ENCODE measurements around the gene SLC25A26.

Gene SLC25A26

DNA sequence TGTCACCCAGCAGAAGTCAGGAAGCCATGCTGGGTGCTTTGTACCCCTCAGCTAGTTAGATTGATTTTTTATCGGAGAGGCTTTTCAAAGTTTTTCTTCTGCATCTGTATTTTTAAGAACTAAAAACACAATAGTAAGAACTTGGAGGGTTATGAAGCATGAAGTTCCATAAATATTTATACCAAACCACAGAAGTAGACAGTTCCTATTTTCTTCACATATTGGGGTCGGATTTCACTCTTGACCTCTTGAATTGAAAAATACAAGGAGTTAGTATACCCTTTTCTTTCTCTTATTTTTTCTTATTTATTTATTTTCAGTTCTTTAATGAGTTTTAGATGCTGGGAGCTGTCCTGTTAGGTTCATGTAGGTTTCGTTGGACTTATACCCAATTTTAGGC, 35.1 kb downstream of the SLC25A26 start:
- Histone ChIP-seq H3K27ac (ENCODE audit: low read length) (no peak overlapping the region), H3K4me1 (ENCODE audit: control insufficient read depth, low read depth, low read length) (no peaks in the 10 kb centered on the region), H3K9ac (ENCODE audit: low read length) (no peak overlapping the region), H3K27me3 (ENCODE audit: control insufficient read depth, insufficient read depth, low read length) (no peaks in the 10 kb centered on the region), H3K4me3 (ENCODE audit: low read length) (no peak overlapping the region), H3K36me3 (ENCODE audit: control insufficient read depth, low read depth, low read length) (no peaks in the 10 kb centered on the region), H3K9me3 (ENCODE audit: control insufficient read depth, low read depth, low read length) (no peaks in the 10 kb centered on the region)

DNA sequence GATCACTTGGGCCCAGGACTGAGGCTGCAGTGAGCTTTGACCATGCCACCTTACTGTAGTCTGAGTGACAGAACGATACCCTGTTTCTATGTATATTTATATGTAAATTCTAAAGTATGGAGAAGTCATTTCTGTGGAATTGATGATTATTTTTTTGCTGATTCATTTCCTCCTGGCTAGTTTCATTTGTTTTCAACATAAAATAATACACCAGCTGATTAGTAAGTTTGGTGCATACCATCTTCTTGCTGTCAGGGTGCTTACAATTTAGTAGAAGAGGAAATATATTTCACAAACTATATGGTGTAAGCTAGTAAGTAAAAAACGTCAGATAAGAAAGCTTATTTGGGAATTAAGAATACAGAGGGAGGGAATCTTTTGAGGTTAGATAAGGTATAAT, 36.0 kb downstream of the SLC25A26 start:
- no peak overlapping the region for H3K27ac ChIP-seq (ENCODE audit: low read length)
- no peaks in the 10 kb centered on the region for H3K27me3 ChIP-seq (ENCODE audit: control insufficient read depth, insufficient read depth, low read length)
- no peaks in the 10 kb centered on the region for H3K4me1 ChIP-seq (ENCODE audit: control insufficient read depth, low read depth, low read length)
- H3K4me3 ChIP-seq (ENCODE audit: low read length) = no peak overlapping the region
- H3K36me3 ChIP-seq (ENCODE audit: control insufficient read depth, low read depth, low read length) = no peaks in the 10 kb centered on the region
- H3K9ac ChIP-seq (ENCODE audit: low read length) = no peak overlapping the region
- no peaks in the 10 kb centered on the region for H3K9me3 ChIP-seq (ENCODE audit: control insufficient read depth, low read depth, low read length)

DNA sequence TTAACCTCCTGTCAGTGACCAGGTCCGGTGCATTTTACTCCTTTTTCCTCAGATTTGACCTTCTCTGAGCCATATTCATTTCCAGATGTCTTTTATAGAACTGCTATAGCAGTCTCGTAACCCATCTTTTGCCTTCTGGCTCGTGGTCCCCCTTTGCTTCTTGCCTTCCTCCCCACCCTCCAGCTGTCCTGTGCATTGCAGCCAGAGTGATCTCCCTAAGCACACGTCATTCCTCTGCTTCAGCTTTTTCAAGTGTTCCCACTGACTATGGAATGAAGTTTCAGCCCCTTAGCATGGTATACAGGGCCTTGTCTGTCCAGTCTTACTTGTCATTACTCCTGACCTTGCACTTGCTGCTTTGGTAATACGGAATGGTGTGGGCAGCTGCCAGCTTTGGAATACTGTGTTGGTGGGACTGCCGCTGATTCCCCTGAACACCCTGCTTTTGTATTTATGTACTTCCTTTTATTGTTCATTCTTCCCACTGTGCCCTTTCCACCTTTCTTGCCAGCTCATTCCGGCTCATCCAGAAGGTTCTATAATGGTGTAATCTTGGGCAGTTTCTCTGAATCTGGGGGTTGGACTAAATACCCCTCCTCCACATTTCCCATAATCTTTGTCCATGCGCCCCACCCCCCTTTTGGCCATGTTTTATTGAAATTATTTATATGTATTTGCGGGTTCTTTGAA, 38.9 kb downstream of the SLC25A26 start:
- Histone ChIP-seq H3K27ac (ENCODE audit: low read length) (no peak overlapping the region), H3K9ac (ENCODE audit: low read length) (no peak overlapping the region), H3K4me1 (ENCODE audit: control insufficient read depth, low read depth, low read length) (no peaks in the 10 kb centered on the region), H3K27me3 (ENCODE audit: control insufficient read depth, insufficient read depth, low read length) (no peaks in the 10 kb centered on the region), H3K9me3 (ENCODE audit: control insufficient read depth, low read depth, low read length) (no peaks in the 10 kb centered on the region), H3K4me3 (ENCODE audit: low read length) (no peak overlapping the region), H3K36me3 (ENCODE audit: control insufficient read depth, low read depth, low read length) (no peaks in the 10 kb centered on the region)

DNA sequence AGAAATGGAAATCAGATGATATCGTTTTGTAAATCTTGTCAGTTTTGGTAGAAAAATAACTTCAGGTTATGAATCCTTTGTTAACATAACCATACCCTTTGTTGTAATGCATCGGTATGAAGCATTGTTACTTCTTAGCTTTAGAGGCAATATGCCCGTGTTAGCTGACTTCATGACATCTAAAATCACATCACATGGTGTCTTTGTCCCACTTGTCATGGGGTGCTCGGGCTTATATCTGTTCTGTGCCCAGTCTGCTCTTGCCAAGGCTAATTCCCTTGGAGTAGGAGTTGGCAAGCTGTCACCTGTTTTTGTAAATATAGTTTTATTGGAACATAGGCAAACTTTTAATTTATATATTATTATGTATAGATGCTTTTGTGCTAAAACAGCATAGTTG, 39.6 kb downstream of the SLC25A26 start:
- Histone ChIP-seq H3K4me1 (ENCODE audit: control insufficient read depth, low read depth, low read length) (no peaks in the 10 kb centered on the region), H3K27ac (ENCODE audit: low read length) (no peak overlapping the region), H3K9me3 (ENCODE audit: control insufficient read depth, low read depth, low read length) (no peaks in the 10 kb centered on the region), H3K36me3 (ENCODE audit: control insufficient read depth, low read depth, low read length) (no peaks in the 10 kb centered on the region), H3K4me3 (ENCODE audit: low read length) (no peak overlapping the region), H3K9ac (ENCODE audit: low read length) (no peak overlapping the region), H3K27me3 (ENCODE audit: control insufficient read depth, insufficient read depth, low read length) (no peaks in the 10 kb centered on the region)

DNA sequence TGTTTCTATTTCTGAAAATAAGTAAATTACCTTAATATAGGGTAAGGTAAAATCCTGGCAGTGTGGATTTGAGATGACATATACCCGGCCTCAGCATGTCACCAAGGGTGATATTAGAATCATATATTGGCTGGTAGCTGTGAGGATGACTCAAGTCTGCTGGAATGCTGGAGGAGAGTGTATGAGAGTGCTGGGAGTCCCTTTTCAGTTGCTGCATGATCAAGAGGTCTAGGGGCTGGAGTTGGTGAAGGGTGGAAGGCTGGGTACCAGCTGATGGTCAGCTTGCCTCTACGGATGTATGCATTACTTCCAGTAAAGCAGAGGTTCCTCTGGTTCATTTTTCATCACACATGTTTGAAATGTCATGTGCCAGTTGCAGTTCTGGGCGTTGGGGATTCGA, 40.6 kb downstream of the SLC25A26 start:
- H3K27ac ChIP-seq (ENCODE audit: low read length) = no peak overlapping the region
- H3K9ac ChIP-seq (ENCODE audit: low read length) = no peak overlapping the region
- H3K4me1 ChIP-seq (ENCODE audit: control insufficient read depth, low read depth, low read length) = no peaks in the 10 kb centered on the region
- H3K4me3 ChIP-seq (ENCODE audit: low read length) = no peak overlapping the region
- H3K27me3 ChIP-seq (ENCODE audit: control insufficient read depth, insufficient read depth, low read length) = no peaks in the 10 kb centered on the region
- no peaks in the 10 kb centered on the region for H3K36me3 ChIP-seq (ENCODE audit: control insufficient read depth, low read depth, low read length)
- H3K9me3 ChIP-seq (ENCODE audit: control insufficient read depth, low read depth, low read length) = no peaks in the 10 kb centered on the region

DNA sequence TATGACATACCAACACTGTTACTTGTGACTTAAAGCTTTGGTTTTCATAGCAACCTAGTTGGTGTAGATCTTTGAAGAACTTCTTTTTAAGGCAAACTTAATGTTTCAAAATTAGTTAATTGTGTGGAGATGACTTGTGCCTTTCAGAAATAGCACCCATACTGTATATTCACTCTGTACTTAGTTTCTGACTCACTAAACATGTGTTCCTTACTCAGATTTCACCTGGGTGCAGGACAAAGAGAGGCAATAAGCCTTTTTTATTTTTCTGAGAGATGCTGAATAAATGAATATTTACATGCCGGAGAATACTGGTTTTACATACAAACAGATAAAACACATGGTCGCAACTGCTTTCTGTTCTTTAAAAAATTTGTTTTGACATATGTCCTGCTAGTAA, 44.8 kb downstream of the SLC25A26 start:
- H3K9me3 ChIP-seq (ENCODE audit: control insufficient read depth, low read depth, low read length) = no peaks in the 10 kb centered on the region
- H3K4me3 ChIP-seq (ENCODE audit: low read length) = no peak overlapping the region
- H3K27me3 ChIP-seq (ENCODE audit: control insufficient read depth, insufficient read depth, low read length) = no peaks in the 10 kb centered on the region
- no peaks in the 10 kb centered on the region for H3K4me1 ChIP-seq (ENCODE audit: control insufficient read depth, low read depth, low read length)
- H3K27ac ChIP-seq (ENCODE audit: low read length) = no peak overlapping the region
- no peaks in the 10 kb centered on the region for H3K36me3 ChIP-seq (ENCODE audit: control insufficient read depth, low read depth, low read length)
- H3K9ac ChIP-seq (ENCODE audit: low read length) = no peak overlapping the region

DNA sequence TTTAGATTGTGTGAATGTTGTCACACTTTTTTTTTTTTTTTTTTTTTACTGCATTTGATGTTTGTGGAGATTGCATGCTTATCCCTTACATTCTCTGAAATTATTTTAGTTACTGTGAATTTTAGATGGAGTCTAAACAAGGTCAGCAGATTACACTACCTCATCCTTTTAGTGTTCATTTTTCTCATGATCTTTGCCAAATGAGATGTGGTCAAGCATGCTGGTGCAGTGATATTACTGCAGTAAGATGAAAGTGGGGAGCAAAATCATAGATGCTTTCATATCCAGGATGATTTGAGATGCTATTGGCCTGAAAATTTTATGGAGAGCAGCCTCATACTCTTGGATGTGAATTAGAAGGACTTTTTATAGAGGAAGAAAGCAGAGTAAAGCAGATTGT, 45.8 kb downstream of the SLC25A26 start:
- no peak overlapping the region for H3K27ac ChIP-seq (ENCODE audit: low read length)
- H3K36me3 ChIP-seq (ENCODE audit: control insufficient read depth, low read depth, low read length) = no peaks in the 10 kb centered on the region
- H3K4me3 ChIP-seq (ENCODE audit: low read length) = no peak overlapping the region
- no peak overlapping the region for H3K9ac ChIP-seq (ENCODE audit: low read length)
- H3K27me3 ChIP-seq (ENCODE audit: control insufficient read depth, insufficient read depth, low read length) = no peaks in the 10 kb centered on the region
- no peaks in the 10 kb centered on the region for H3K9me3 ChIP-seq (ENCODE audit: control insufficient read depth, low read depth, low read length)
- no peaks in the 10 kb centered on the region for H3K4me1 ChIP-seq (ENCODE audit: control insufficient read depth, low read depth, low read length)

DNA sequence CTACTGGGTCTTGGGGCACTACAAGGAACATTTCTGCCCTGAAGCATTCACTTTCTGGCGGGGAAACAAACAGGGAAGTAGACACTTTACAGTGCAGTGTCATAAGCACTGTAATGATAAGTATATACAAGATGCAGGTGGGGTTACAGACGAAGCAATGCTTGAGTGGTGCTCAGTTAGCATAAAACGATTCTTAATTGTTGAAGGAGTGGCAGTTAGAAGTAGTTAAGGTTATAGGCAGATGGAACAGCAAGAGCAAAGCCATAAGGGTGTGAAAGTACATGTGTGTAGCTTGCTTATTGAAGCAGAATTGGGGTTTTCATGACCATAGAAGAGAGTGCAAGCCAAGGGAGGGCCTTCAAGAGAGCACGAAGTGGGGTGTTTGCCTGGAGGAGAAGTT, 46.2 kb downstream of the SLC25A26 start:
- Histone ChIP-seq H3K36me3 (ENCODE audit: control insufficient read depth, low read depth, low read length) (no peaks in the 10 kb centered on the region), H3K9ac (ENCODE audit: low read length) (no peak overlapping the region), H3K27ac (ENCODE audit: low read length) (no peak overlapping the region), H3K4me3 (ENCODE audit: low read length) (no peak overlapping the region), H3K4me1 (ENCODE audit: control insufficient read depth, low read depth, low read length) (no peaks in the 10 kb centered on the region), H3K27me3 (ENCODE audit: control insufficient read depth, insufficient read depth, low read length) (no peaks in the 10 kb centered on the region), H3K9me3 (ENCODE audit: control insufficient read depth, low read depth, low read length) (no peaks in the 10 kb centered on the region)

DNA sequence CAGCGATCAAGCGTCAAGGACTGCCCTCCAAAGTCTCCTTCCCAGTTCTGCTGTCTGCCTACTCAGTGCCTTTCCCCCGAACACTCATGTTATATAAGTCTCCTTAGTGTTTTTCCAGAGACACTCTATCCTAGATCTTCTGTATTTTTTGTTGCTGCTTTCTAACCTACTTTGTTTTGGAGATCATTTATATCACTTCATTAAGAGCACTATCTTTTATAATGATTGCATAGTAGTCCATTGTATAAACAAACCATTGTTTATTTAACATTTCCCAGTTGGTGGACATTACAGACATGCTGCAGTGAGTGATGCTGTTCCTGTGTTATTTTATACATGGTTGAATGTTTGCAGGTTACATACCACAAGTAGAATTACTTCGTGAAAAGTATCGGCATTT, 47.1 kb downstream of the SLC25A26 start:
- H3K4me1 ChIP-seq (ENCODE audit: control insufficient read depth, low read depth, low read length) = no peaks in the 10 kb centered on the region
- no peaks in the 10 kb centered on the region for H3K9me3 ChIP-seq (ENCODE audit: control insufficient read depth, low read depth, low read length)
- no peak overlapping the region for H3K27ac ChIP-seq (ENCODE audit: low read length)
- H3K9ac ChIP-seq (ENCODE audit: low read length) = no peak overlapping the region
- no peaks in the 10 kb centered on the region for H3K27me3 ChIP-seq (ENCODE audit: control insufficient read depth, insufficient read depth, low read length)
- H3K4me3 ChIP-seq (ENCODE audit: low read length) = no peak overlapping the region
- H3K36me3 ChIP-seq (ENCODE audit: control insufficient read depth, low read depth, low read length) = no peaks in the 10 kb centered on the region

DNA sequence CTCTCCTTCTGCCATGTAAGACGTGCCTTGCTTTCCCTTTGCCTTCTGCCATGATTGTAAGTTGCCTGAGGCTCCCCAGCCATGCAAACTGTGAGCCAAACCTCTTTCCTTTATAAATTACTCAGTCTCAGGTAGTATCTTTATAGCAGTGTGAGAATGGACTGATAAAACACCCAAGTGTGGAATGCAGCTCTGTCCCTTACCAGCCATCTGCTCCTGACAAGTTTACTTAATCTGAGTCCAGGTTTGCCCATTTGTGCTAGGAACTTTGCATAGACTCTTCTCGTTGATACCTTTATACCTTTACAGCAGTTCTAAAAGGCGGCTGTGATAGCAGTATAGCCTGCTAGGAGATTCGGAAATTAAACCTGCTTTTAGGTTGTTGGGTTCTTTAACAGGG, 48.1 kb downstream of the SLC25A26 start:
- no peak overlapping the region for H3K9ac ChIP-seq (ENCODE audit: low read length)
- H3K36me3 ChIP-seq (ENCODE audit: control insufficient read depth, low read depth, low read length) = no peaks in the 10 kb centered on the region
- no peaks in the 10 kb centered on the region for H3K9me3 ChIP-seq (ENCODE audit: control insufficient read depth, low read depth, low read length)
- no peak overlapping the region for H3K27ac ChIP-seq (ENCODE audit: low read length)
- H3K4me3 ChIP-seq (ENCODE audit: low read length) = no peak overlapping the region
- no peaks in the 10 kb centered on the region for H3K27me3 ChIP-seq (ENCODE audit: control insufficient read depth, insufficient read depth, low read length)
- H3K4me1 ChIP-seq (ENCODE audit: control insufficient read depth, low read depth, low read length) = no peaks in the 10 kb centered on the region

DNA sequence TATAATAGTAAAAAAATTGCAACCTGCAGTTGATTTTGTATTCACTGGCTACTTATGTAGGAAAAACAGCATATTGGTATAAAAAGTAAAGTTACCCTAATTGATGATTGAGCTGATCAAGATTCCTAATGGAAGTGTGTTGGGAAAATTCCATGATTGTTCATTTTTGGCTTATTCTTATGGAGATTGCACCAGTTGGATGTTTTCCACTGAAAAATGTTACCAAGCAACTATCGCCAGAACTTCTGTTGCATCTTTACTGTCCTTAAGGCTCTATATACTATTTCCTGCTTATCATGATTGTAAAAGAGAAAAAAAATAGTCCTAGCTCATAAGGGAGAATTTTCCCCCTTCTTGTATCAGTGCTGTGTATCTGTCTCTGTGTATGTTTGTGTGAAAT, 48.6 kb downstream of the SLC25A26 start:
- Histone ChIP-seq H3K27me3 (ENCODE audit: control insufficient read depth, insufficient read depth, low read length) (no peaks in the 10 kb centered on the region), H3K27ac (ENCODE audit: low read length) (no peak overlapping the region), H3K4me1 (ENCODE audit: control insufficient read depth, low read depth, low read length) (no peaks in the 10 kb centered on the region), H3K36me3 (ENCODE audit: control insufficient read depth, low read depth, low read length) (no peaks in the 10 kb centered on the region), H3K9me3 (ENCODE audit: control insufficient read depth, low read depth, low read length) (no peaks in the 10 kb centered on the region), H3K4me3 (ENCODE audit: low read length) (no peak overlapping the region), H3K9ac (ENCODE audit: low read length) (no peak overlapping the region)

DNA sequence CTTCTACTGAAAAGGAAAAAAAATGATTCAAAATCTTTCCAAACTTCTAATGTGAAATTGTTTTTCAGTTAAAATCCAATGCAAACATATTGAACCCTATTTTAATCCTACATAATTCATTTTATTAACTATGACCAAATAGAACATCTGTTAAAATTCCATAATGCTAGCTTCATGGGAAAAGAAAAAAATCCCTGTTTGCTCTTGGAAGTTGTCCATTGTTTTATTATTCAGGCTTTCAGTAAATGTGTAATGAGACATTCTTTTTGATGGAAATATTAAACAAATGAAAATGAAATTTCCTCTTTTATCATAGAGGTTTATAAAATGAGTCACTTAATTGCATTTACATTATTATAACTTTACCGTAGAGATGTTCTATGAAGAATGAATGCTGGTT, 49.5 kb downstream of the SLC25A26 start:
- Histone ChIP-seq H3K9ac (ENCODE audit: low read length) (no peak overlapping the region), H3K27ac (ENCODE audit: low read length) (no peak overlapping the region), H3K4me1 (ENCODE audit: control insufficient read depth, low read depth, low read length) (no peaks in the 10 kb centered on the region), H3K36me3 (ENCODE audit: control insufficient read depth, low read depth, low read length) (no peaks in the 10 kb centered on the region), H3K27me3 (ENCODE audit: control insufficient read depth, insufficient read depth, low read length) (no peaks in the 10 kb centered on the region), H3K9me3 (ENCODE audit: control insufficient read depth, low read depth, low read length) (no peaks in the 10 kb centered on the region), H3K4me3 (ENCODE audit: low read length) (no peak overlapping the region)
